Erythroblast (primary cell): ENCODE results near the gene LOXL3.
A peak's percentile ranks its signal among the peaks of the same experiment; 100 is the strongest.
"Not testable (repeated sequence)": the region's sequence is repeated elsewhere in the genome, so short reads cannot be mapped to it uniquely, and the experiment has no call there.

Source experiments
- DNase-seq, 2 experiments: peaks; one replicate each; lab custom pipeline; 2025; lab: John Stamatoyannopoulos, UW
- GATA1 ChIP-seq: IDR thresholded peaks from 2 replicates; pipeline ENCODE4 v1.6.1; 2011; ENCODE audit warnings: low read depth, mild to moderate bottlenecking, control low read depth, low read length, moderate library complexity
- POLR2A ChIP-seq: IDR thresholded peaks from 2 replicates; pipeline ENCODE4 v1.6.1; 2011; ENCODE audit warnings: mild to moderate bottlenecking, low read length

The LOXL3 gene

DNA sequence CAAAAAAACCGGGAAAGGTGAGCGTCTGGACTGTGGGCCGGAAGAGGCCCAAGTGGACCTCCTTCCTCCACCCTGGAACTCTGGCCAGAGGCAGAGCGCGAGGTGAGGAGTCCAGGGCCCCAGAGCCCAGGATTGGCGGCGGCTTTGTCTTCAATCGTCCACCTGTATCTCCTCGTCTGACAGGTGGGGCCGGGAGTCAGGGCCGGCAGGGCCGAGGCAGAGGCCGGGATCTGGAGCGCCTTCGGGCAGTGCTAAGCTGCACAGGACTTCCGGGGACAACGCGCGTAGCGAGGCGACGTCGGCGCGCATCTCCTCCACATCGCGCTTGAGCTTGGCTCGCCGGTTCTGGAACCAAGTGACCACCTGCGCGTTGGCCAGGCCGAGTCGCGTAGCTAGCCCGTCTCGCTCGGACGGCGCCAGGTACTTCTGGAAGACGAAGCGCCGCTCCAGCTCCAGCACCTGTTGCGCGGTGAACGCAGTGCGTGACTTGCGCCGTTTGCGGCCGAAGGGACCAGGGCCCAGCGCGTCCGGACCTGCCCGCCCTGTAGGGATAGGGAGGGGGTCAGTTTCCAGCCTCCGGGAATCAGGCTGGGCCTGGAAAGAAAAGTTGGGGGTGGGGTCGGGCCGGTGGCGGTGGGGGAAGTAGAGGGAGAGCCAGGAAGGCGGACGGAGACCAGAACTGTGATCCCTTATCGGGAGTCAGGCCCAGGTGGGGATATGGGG, 55.8 kb downstream of the LOXL3 start:
- no peak for TF ChIP-seq GATA1
- DNase-seq = peak in 1 of 2 experiments; percentile 36

DNA sequence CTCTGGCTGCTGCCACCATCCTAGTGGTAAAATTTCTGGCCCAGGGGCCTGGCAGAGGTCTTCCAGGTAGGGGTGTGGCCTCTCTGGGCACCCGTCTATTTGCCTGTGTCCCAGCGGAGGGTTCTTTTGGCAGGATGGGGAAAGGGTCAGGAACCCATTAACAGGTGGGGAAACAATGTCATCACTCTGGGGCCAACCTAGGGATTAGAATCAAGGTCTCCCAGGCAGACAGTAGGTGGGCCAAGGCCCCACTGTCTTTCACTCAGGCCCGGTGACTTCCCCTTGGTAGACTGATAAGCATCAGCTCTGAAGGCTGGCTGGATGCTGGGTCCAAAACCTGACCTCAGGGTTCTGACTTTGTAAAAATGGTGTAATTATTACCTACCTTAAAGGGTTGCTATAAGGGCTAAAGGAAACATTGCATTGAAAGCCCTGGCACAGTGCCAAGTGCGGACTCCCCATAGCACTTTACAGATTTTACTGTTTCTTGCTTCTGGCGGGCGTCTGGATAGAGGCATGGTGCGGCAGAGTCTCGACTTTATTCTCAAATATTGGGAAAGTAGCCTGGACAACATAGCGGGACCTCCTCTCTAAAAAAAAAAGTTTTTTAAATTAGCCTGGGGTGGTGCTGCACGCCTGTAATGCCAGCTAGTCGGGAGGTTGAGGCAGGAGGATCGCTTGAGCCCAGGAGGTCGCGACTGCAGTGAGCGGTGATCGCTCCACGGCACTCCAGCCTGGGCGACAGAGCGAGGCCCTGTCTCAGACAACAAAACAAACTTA, 56.6 kb downstream of the LOXL3 start:
- no peak for TF ChIP-seq POLR2A
- TF ChIP-seq GATA1 = no peak
- no peak for DNase-seq

DNA sequence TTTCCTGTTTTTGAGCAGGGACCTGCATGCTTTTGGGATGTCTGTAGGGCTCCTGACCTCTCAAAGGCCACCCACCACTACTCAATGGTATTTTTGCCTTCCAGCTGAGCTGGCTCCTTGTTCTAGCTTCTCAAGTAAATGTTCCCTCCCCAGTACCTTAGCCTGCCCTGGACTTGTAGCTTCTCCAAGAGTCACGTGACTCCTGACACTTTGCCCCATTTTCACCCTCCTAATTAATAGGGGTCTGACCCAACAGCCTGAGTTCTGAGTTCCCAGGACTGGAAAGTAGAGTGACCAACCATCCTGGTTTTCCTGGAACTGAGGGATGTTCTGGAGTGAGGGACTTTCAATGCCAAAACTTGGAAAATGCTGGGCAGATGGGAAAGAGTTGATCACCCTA, 58.3 kb downstream of the LOXL3 start:
- no peak for DNase-seq

DNA sequence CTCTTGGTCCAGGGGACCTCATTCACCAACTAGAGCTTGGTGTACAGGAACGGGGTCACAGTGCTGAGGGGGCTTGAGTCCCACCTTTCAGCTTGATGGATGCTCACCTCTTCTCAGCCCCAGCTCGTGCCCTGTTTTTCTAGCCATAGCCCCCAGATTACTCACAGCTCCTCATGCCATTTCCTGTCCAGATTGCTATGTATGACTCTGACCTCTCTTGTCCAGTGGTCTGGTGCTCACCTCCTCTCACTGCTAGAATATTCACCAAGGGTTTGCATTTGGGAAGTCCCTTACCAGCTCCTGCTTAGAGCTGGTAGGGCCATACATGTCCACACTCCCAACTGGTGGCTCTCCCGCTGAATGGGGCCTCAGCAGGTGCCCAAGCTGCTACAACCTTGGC, 60.2 kb downstream of the LOXL3 start:
- DNase-seq = no peak
- TF ChIP-seq GATA1 (no peak), POLR2A (no peak)

More for the DNA sequence above, 58.3 kb downstream of the LOXL3 start:
- TF ChIP-seq GATA1 = no peak
- TF ChIP-seq POLR2A = no peak

DNA sequence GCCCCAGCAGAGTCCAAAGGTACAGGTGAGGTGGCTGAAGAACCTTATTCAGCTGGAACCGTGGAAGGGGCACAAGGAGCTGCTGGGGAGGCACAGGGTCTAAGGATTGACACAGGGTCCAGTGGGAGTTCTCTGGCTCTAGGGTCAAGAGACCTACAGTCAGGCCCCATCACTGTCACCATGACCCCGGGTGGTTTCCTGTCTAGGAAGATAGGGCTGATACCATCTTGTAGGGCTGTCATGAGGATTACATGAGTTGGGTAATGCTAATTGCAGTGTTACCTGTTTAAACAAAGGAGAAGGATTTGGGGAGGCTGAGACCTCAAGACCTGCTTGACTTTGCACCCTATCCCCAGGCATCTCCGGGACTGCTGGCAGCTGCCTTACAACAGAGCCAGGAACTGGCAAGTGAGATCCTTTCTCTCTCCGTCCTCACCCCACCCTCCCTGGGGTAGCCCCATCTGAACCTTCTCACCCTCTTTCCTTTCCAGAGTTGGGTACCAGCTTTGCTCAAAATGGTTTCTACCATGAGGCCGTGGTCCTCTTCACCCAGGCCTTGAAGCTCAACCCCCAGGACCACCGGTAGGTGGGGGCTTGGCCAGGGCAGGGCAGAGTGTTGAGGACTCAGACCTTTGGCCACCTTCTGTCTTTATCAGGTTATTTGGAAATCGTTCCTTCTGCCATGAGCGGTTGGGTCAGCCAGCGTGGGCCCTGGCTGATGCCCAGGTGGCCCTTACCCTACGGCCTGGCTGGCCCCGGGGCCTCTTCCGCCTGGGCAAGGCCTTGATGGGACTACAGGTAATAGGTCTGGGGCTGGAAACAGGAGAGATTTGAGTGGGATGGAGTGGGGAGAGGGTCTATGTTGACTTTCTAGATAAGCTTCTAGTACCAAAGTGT, 61.8 kb downstream of the LOXL3 start:
- TF ChIP-seq GATA1 (no peak), POLR2A (no peak)

DNA sequence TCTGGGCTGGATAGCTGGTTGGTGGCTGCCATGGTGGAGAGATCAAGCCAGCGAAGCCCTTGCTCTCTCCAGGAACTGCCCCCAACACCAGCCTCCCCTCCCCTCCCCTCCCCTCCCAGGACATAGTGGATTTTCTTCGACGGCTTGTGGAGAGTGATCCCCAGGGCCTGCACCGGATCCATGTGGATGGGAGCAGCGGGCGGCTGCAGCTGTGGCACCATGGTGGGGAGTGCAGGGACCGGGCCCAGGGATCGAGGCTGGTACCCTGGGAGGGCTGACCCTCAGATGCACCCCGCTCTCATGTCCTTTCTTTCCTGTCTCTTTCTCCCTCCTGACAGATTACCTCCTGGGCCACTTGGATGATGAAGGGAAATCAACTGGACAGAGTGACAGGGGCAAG, 63.8 kb downstream of the LOXL3 start:
- TF ChIP-seq GATA1 (no peak), POLR2A (no peak)
- DNase-seq = no peak

More for the DNA sequence above, 61.8 kb downstream of the LOXL3 start:
- DNase-seq = no peak

DNA sequence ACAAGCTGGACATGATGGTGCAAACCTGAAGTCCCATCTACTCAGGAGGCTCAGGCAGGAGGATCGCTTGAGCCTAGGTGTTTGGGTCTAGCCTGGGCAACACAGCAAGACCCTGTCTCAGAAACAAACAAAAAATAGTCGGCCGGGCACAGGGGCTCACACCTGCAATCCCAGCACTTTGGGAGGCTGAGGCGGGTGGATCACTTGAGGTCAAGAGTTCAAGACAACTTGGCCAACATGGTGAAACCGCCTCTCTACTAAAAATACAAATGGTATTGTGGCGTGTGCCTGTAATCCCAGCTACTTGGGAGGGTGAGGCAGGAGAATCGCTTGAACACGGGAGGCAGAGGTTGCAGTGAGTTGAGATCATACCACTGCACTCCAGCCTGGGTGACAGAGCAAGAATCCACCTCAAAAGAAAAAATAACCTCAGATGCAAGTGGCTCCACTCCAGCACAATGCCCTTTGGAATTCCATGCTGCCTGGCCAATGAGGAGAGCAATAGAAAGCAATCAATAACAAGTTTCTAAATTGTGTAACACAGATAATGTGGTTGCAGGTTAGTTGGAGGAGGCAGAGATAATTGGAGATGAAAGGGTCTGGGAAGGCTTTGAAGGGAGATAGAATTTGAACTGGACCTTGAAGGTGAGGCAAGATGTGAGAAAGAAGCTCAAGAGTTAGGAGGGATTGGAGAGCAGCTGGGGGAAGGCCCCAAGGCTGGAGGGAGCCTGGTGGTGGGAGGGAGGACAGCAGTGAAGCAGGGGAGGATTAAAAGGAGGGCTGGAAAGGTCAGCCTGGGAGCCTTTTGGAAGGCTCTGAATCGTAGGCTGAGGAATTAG, 64.9 kb downstream of the LOXL3 start:
- TF ChIP-seq GATA1 (no peak), POLR2A (no peak)
- no peak for DNase-seq

DNA sequence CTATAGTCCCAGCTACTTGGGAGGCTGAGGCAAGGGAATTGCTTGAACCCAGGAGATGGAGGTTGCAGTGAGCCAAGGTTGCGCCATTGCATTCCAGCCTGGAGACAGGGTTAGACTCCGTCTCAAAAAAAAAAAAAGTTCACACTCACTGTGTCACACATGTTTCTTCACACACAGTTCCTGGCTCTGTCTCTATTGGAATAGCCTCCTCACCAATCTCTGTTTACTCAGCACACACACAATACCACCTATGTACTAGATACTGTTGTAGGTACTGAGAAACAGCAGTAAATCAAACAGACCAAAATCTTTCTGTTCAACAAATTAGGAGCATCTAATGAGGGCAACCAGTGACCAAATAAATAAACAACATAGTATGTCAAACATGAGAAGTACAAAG, 67.6 kb downstream of the LOXL3 start:
- DNase-seq = no peak
- TF ChIP-seq GATA1 (no peak), POLR2A (no peak)

DNA sequence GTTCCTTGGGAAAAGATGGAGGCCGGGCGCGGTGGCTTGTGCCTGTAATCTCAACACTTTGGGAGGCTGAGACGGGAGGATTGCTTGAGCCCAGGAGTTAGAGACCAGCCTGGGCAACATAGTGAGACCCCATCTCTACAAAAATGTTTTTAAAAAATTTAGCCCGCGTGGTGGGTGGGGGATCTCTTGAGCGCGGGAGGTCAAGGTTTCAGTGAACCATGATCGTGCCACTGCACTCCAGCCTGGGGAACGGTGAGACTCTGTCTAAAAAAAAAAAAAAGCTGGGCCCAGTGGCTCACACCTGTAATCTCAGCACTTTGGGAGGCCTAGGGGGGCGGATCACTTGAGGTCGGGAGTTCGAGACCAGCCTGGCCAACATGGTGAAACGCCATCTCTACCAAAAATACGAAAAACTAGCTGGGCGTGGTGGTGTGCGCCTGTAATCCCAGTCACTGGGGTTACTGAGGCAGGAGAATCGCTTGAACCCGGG, 70.0 kb downstream of the LOXL3 start:
- not testable (repeated sequence) for DNase-seq

DNA sequence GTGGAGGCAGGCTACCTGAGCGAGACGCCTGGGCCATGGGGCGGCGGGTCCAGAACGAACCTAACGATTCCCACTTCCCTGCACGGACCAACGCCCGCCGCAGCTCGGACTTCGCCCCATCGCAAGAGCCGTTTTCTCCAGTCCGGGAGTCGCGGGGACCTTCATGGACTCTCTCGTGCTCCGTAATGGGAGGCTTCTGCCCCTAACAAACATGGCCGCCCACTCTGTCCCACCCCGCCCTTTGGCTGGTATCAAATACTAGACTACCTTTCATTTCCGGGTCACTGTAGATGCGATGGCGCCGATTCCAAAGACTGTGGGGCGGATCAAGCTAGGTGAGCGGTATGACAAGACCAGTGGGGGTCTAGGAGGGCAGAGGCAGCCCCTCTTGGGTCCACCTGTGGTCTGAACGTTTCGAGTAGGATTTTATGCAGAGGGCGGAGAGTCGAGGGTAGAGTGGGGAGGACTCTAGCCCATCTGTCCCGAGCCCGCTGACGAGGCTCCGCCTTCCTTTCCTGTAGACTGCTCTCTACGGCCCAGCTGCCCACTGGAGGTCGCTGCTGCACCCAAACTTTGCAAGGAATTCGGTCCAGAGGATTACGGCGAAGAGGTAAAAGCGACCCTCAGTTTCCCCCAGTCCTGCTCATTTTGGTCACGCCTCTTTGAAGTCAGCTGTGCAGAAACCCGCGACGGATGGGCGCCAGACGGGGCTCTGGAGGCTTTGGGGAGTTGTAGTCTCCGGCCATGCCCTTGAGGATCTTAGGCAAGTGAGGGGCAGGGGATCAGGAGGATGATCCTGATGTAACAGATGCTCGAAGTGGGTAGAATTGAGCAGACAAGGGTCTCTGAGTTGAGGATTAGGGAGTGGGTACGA, 70.7 kb downstream of the LOXL3 start, which contains the start of the genes CCDC142 and TTC31:
Gene CCDC142 (minus strand): TSS at position 198 of the 874 bp plus-strand sequence. CDS start 161 bp downstream, at position 37.
Gene TTC31 (plus strand): TSS at position 281 of the 874 bp plus-strand sequence. CDS start 15 bp downstream, at position 296.
- peak; percentile 96 to 97 for DNase-seq
- no peak for TF ChIP-seq GATA1
- peak; percentile 80 for TF ChIP-seq POLR2A
